ENCODE measurements around the gene AATK. TPM values are rescaled to one million over a fixed set of nuclear protein-coding genes. Genes with fewer than 3 reads are reported as not detected.

Gene AATK
- total RNA-seq, 1 donor from 2014 or later: 7.7 TPM

GRCh38 chr17:81165246-81166032, 582 bp downstream of the AATK start, which contains the start of gene PVALEF:
Gene PVALEF, plus strand, starts transcription at chr17:81165507. Its CDS starts 15,720 bp downstream, at chr17:81181227.
- H3K9me3 Mint-ChIP-seq (ENCODE audit: unreplicated experiment): no peaks in the 10 kb centered on the region
- DNase-seq (ENCODE audit: low spot score): peak; percentile 49
- peaks cover 7% of the 10 kb centered on the region for H3K27me3 Mint-ChIP-seq (ENCODE audit: unreplicated experiment)
- no peak within 1 kb of the TSS for H3K27ac Mint-ChIP-seq (ENCODE audit: unreplicated experiment)
- peaks cover 4% of the 10 kb centered on the region for H3K4me1 Mint-ChIP-seq (ENCODE audit: unreplicated experiment)
- TF ChIP-seq CTCF (IDR thresholded peaks at IDR 0.05; ENCODE audit: unreplicated experiment): no peak
- H3K36me3 Mint-ChIP-seq (ENCODE audit: low read depth, unreplicated experiment): no peaks in the 10 kb centered on the region
- no peak within 1 kb of the TSS for H3K4me3 Mint-ChIP-seq (ENCODE audit: unreplicated experiment)

GRCh38 chr17:81164371-81165245, 1.4 kb downstream of the AATK start:
- peaks cover 7% of the 10 kb centered on the region for H3K27me3 Mint-ChIP-seq (ENCODE audit: unreplicated experiment)
- no peaks in the 10 kb centered on the region for H3K9me3 Mint-ChIP-seq (ENCODE audit: unreplicated experiment)
- H3K36me3 Mint-ChIP-seq (ENCODE audit: low read depth, unreplicated experiment): no peaks in the 10 kb centered on the region
- TF ChIP-seq CTCF (IDR thresholded peaks at IDR 0.05; ENCODE audit: unreplicated experiment): no peak
- peaks cover 4% of the 10 kb centered on the region for H3K4me1 Mint-ChIP-seq (ENCODE audit: unreplicated experiment)
- no peak overlapping the region for H3K27ac Mint-ChIP-seq (ENCODE audit: unreplicated experiment)
- no peak overlapping the region for H3K4me3 Mint-ChIP-seq (ENCODE audit: unreplicated experiment)
- no peak for DNase-seq (ENCODE audit: low spot score)

- no peak for DNase-seq (ENCODE audit: low spot score)
- Mint-ChIP-seq H3K4me3 (ENCODE audit: unreplicated experiment) (no peak overlapping the region), H3K4me1 (ENCODE audit: unreplicated experiment) (peaks cover 4% of the 10 kb centered on the region), H3K27me3 (ENCODE audit: unreplicated experiment) (peaks cover 7% of the 10 kb centered on the region), H3K36me3 (ENCODE audit: low read depth, unreplicated experiment) (no peaks in the 10 kb centered on the region), H3K27ac (ENCODE audit: unreplicated experiment) (no peak overlapping the region), H3K9me3 (ENCODE audit: unreplicated experiment) (no peaks in the 10 kb centered on the region)
- no peak for TF ChIP-seq CTCF (IDR thresholded peaks at IDR 0.05; ENCODE audit: unreplicated experiment)
Measured at GRCh38 chr17:81163703-81164370, 2.2 kb downstream of the AATK start.

- no peaks in the 10 kb centered on the region for H3K36me3 Mint-ChIP-seq (ENCODE audit: low read depth, unreplicated experiment)
- H3K4me3 Mint-ChIP-seq (ENCODE audit: unreplicated experiment): no peak overlapping the region
- H3K27ac Mint-ChIP-seq (ENCODE audit: unreplicated experiment): no peak overlapping the region
- TF ChIP-seq CTCF (IDR thresholded peaks at IDR 0.05; ENCODE audit: unreplicated experiment): no peak
- no peaks in the 10 kb centered on the region for H3K9me3 Mint-ChIP-seq (ENCODE audit: unreplicated experiment)
- peaks cover 7% of the 10 kb centered on the region for H3K27me3 Mint-ChIP-seq (ENCODE audit: unreplicated experiment)
- H3K4me1 Mint-ChIP-seq (ENCODE audit: unreplicated experiment): peaks cover 4% of the 10 kb centered on the region
- DNase-seq (ENCODE audit: low spot score): no peak
Measured at GRCh38 chr17:81163051-81163695, 2.8 kb downstream of the AATK start.
